Panc1 (cell line): Measurements from ENCODE around the gene KIAA0930. TPM values are rescaled to one million over a fixed set of nuclear protein-coding genes. Genes with fewer than 3 reads are reported as not detected.

Source experiments
- ATAC-seq: fragments of 200-7000 bp; cut with Tn5 transposase; 2 replicates; pipeline ENCODE4 v1.9.1; 2020; ENCODE audit warnings: mild to moderate bottlenecking, moderate library complexity
- BruUV-seq: library from RNA; stranded (reverse); fragments of 400-500 nt; replicated peaks from 2 replicates; lab custom pipeline; 2021; lab: Mats Ljungman, UMichigan
- CTCF ChIA-PET: fragments of 300-600 bp; sonication (Branson Sonifier 250); formaldehyde crosslinking; loops from one replicate; lab custom pipeline; 2022; ENCODE audit warnings: antibody characterized with exemption; lab: Charles Lee
- POLR2A ChIA-PET: fragments of 300-600 bp; sonication (Branson Sonifier 250); formaldehyde crosslinking; loops from one replicate; lab custom pipeline; 2022; ENCODE audit warnings: antibody characterized with exemption; lab: Charles Lee
- DNase-seq: peaks from one replicate; pipeline ENCODE4 v3.0.0-alpha.2; 2010; ENCODE audit warnings: low read depth, low spot score
- H3K27ac ChIP-seq: 2 replicates; pipeline ENCODE4 v1.5.1; 2011; ENCODE audit warnings: mild to moderate bottlenecking, low read length, inconsistent platforms
- H3K27me3 ChIP-seq: fragments of 200-500 bp; sonication (Bioruptor generic); 2 replicates; pipeline ENCODE4 v1.6.0; 2014; ENCODE audit warnings: low read length, inconsistent platforms; ENCODE audit not compliant: control insufficient read depth, insufficient read depth
- H3K36me3 ChIP-seq: fragments of 200-500 bp; sonication (Bioruptor generic); 2 replicates; pipeline ENCODE4 v1.5.1; 2014; ENCODE audit warnings: inconsistent platforms, mild to moderate bottlenecking, low read length, moderate library complexity; ENCODE audit not compliant: control insufficient read depth, insufficient read depth
- H3K4me1 ChIP-seq: 2 replicates; pipeline ENCODE4 v1.5.1; 2011; ENCODE audit warnings: inconsistent platforms, mild to moderate bottlenecking, low read length, moderate library complexity; ENCODE audit not compliant: control insufficient read depth, insufficient read depth
- H3K4me3 ChIP-seq, 2 experiments: 2 replicates each; pipeline ENCODE4 v1.5.1; 2011 to 2012; ENCODE audit warnings: low read depth in 2 of 2, low read length in 2 of 2, mild to moderate bottlenecking in 2 of 2, inconsistent platforms in 1 of 2, moderate library complexity in 1 of 2
- H3K9me3 ChIP-seq: fragments of 200-500 bp; sonication (Bioruptor generic); 2 replicates; pipeline ENCODE4 v1.5.1; 2014; ENCODE audit warnings: low read depth, mild to moderate bottlenecking, inconsistent platforms, low read length, moderate library complexity; ENCODE audit not compliant: control insufficient read depth, insufficient read depth
- CTCF ChIP-seq: fragments of 450-650 bp; IDR thresholded peaks from 2 replicates; pipeline ENCODE4 v1.5.1; 2017; ENCODE audit warnings: mild to moderate bottlenecking
- POLR2AphosphoS5 ChIP-seq: IDR thresholded peaks from 2 replicates; pipeline ENCODE4 v1.6.1; 2012; ENCODE audit warnings: mild to moderate bottlenecking, low read depth, low read length, moderate library complexity
- REST ChIP-seq, 2 experiments: IDR thresholded peaks; 2 replicates each; pipeline ENCODE4 v1.6.1; 2011 to 2012; ENCODE audit warnings: low read depth in 2 of 2, control low read depth in 1 of 2, low read length in 1 of 2, mild to moderate bottlenecking in 1 of 2, moderate library complexity in 1 of 2; ENCODE audit not compliant: insufficient read depth in 1 of 2
- SIN3A ChIP-seq: IDR thresholded peaks from 2 replicates; pipeline ENCODE4 v1.6.1; 2012; ENCODE audit warnings: low read depth, mild to moderate bottlenecking, low read length, moderate library complexity, borderline replicate concordance; ENCODE audit not compliant: insufficient read depth
- in situ Hi-C: cut with HindIII; loops from 2 replicates; pipeline ENCODE4 v1.10.0; 2016; ENCODE audit warnings: low sequenced_read_pairs, low pct_unique_long_range_greater_than_20kb
- intact Hi-C: fragments of 100-400 bp; cut with micrococcal nuclease; formaldehyde crosslinking; loops from one replicate; pipeline ENCODE4 v1.10.0; 2022; ENCODE audit not compliant: unreplicated experiment
- total RNA-seq: library from RNA; stranded (reverse); gene quantifications from one replicate; pipeline ENCODE4 v1.2.1, GENCODE V29; 2021; ENCODE audit not compliant: unreplicated experiment

Gene KIAA0930
- total RNA-seq, 1 experiment from 2014 or later = 42.5 TPM

GRCh38 chr22:45270095-45271020 is 29.7 kb upstream of the KIAA0930 start:
- H3K27ac ChIP-seq = no peak overlapping the region

GRCh38 chr22:45268958-45269844 is 28.5 kb upstream of the KIAA0930 start:
- Histone ChIP-seq H3K36me3 (no peaks in the 10 kb centered on the region), H3K9me3 (no peaks in the 10 kb centered on the region), H3K27me3 (no peaks in the 10 kb centered on the region), H3K4me1 (no peaks in the 10 kb centered on the region; the same call in 1 of the 2 replicates), H3K27ac (no peak overlapping the region), H3K4me3 (peak overlapping the region; percentile 55 to 62)
- intact Hi-C loops = loop anchor here (1.0 kb wide), 1 partner anchor 166 kb away; no protein-coding TSS in a partner anchor
- DNase-seq = no peak
- CTCF ChIA-PET = interaction anchor here (0.6 kb wide), 1 partner anchor 45 kb away, joined by 3 read pairs; no protein-coding TSS in a partner anchor
- no TSS peak for BruUV-seq
- TF ChIP-seq POLR2AphosphoS5 (no peak), REST (IDR thresholded peaks at IDR 0.05; ENCODE audit: insufficient read depth in 1 of 2, low read depth in 2 of 2, low read length in 1 of 2) (no peak), CTCF (peak; percentile 79; the same call in 1 of the 2 replicates)
- in situ Hi-C loops = no loop called here
- ATAC-seq = peak; percentile 87
- POLR2A ChIA-PET = no interaction called here

More at GRCh38 chr22:45270095-45271020, 29.7 kb upstream of the KIAA0930 start:
- Histone ChIP-seq H3K4me1 (no peaks in the 10 kb centered on the region; the same call in 1 of the 2 replicates), H3K9me3 (no peaks in the 10 kb centered on the region), H3K4me3 (no peak overlapping the region), H3K36me3 (no peaks in the 10 kb centered on the region), H3K27me3 (no peaks in the 10 kb centered on the region)
- in situ Hi-C loops (no loop called here), intact Hi-C loops (no loop called here)
- DNase-seq (no peak), ATAC-seq (no peak)
- CTCF ChIA-PET = no interaction called here
- no peak for TF ChIP-seq SIN3A
- TF ChIP-seq POLR2AphosphoS5 = no peak
- POLR2A ChIA-PET = no interaction called here
- BruUV-seq = no TSS peak
